Effector memory CD4-positive, alpha-beta T cell (primary cell): ENCODE results near the gene FRRS1L.

Source experiments
- DNase-seq, 3 donors: peaks; one replicate each; pipeline ENCODE4 v3.0.0-alpha.2; 2020
- H3K27ac ChIP-seq: 2 replicates; pipeline ENCODE4 v1.7.0; 2013; ENCODE audit warnings: mild to moderate bottlenecking, low read length, moderate library complexity; ENCODE audit not compliant: insufficient read depth, poor library complexity, severe bottlenecking
- H3K27me3 ChIP-seq: replicated peaks from 2 replicates; pipeline ENCODE4 v1.7.0; 2013; ENCODE audit warnings: mild to moderate bottlenecking, low read length; ENCODE audit not compliant: insufficient read depth, control insufficient read depth, poor library complexity, severe bottlenecking
- H3K36me3 ChIP-seq: 2 replicates; pipeline ENCODE4 v1.7.0; 2013; ENCODE audit warnings: mild to moderate bottlenecking, low read length, moderate library complexity; ENCODE audit not compliant: control insufficient read depth, insufficient read depth
- H3K4me1 ChIP-seq: 2 replicates; pipeline ENCODE4 v1.7.0; 2013; ENCODE audit warnings: low read length, mild to moderate bottlenecking; ENCODE audit not compliant: control insufficient read depth, insufficient read depth, poor library complexity, severe bottlenecking
- H3K4me3 ChIP-seq: 2 replicates; pipeline ENCODE4 v1.7.0; 2013; ENCODE audit warnings: low read length, low read depth, mild to moderate bottlenecking; ENCODE audit not compliant: insufficient read depth, poor library complexity, severe bottlenecking
- H3K9me3 ChIP-seq: 2 replicates; pipeline ENCODE4 v1.7.0; 2013; ENCODE audit warnings: mild to moderate bottlenecking, low read length, moderate library complexity; ENCODE audit not compliant: control insufficient read depth

FRRS1L gene

DNA sequence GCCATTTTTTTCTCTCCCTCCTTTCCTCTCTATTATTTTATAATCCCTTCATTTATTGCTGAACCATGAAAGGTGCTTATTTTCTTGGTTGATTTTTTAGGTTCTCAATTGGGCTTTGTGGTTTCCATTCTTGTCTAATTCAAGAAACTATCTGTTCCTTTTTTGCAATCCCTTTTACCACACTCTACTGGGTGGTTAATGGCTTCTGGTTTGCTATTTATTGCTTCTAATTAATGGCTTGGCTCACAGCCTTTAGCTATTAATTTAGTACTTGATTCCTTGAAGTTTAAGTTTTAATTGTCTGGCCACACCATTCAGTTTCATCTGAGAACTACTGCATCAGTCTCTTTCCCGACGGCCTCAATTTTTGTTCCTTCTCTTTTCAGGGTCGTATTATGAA is 5.6 kb downstream of the FRRS1L start:
- H3K27ac ChIP-seq, result no peak overlapping the region
- no peaks in the 10 kb centered on the region for H3K4me1 ChIP-seq
- no peak overlapping the region for H3K4me3 ChIP-seq
- no peaks in the 10 kb centered on the region for H3K9me3 ChIP-seq
- no peak for DNase-seq
- no peaks in the 10 kb centered on the region for H3K36me3 ChIP-seq
- peaks cover 12% of the 10 kb centered on the region for H3K27me3 ChIP-seq

GRCh38 chr9:109159583-109159982 is 7.5 kb downstream of the FRRS1L start:
- no peak overlapping the region for H3K27ac ChIP-seq
- no peaks in the 10 kb centered on the region for H3K27me3 ChIP-seq
- no peaks in the 10 kb centered on the region for H3K4me1 ChIP-seq
- DNase-seq, result no peak
- H3K4me3 ChIP-seq, result no peak overlapping the region
- H3K36me3 ChIP-seq, result no peaks in the 10 kb centered on the region
- no peaks in the 10 kb centered on the region for H3K9me3 ChIP-seq

- H3K27me3 ChIP-seq, result no peaks in the 10 kb centered on the region
- H3K4me1 ChIP-seq, result no peaks in the 10 kb centered on the region
- H3K27ac ChIP-seq, result no peak overlapping the region
- no peak for DNase-seq
- H3K9me3 ChIP-seq, result no peaks in the 10 kb centered on the region
- no peak overlapping the region for H3K4me3 ChIP-seq
- no peaks in the 10 kb centered on the region for H3K36me3 ChIP-seq
These were observed 8.4 kb downstream of the FRRS1L start for GRCh38 chr9:109158651-109159050.

GRCh38 chr9:109156708-109157107 is 10.3 kb downstream of the FRRS1L start:
- no peaks in the 10 kb centered on the region for H3K36me3 ChIP-seq
- no peaks in the 10 kb centered on the region for H3K4me1 ChIP-seq
- H3K9me3 ChIP-seq, result no peaks in the 10 kb centered on the region
- DNase-seq, result no peak
- H3K27ac ChIP-seq, result no peak overlapping the region
- no peaks in the 10 kb centered on the region for H3K27me3 ChIP-seq
- H3K4me3 ChIP-seq, result no peak overlapping the region

DNA sequence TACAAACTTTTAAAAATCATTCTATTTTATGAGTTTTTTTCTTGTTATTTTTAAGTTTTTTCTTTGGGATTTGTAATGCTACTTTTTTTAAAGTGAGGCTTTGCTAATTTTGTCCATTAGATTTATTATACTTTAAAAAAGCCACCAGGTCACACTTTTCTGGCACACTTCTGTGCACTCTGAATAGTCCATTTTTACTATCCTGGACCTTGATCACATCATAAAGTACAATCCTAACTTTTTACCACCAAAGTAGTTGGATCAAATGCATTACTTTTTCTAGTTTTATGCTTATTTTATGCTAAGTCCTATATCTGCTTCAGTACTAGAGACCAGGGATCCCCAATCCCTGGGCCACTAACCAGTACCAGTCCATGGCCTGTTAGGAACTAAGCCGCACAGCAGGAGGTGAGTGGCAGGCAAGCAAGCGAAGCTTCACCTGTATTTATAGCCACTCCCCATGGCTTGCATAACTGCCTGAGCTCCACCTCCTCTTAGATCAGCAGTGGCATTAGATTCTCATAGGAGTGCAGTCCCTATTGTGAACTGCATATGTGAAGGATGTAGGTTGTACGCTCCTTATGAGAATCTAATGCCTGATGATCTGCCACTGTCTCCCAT is 16.0 kb downstream of the FRRS1L start:
- no peak overlapping the region for H3K27ac ChIP-seq
- no peaks in the 10 kb centered on the region for H3K4me1 ChIP-seq
- no peak overlapping the region for H3K4me3 ChIP-seq
- no peaks in the 10 kb centered on the region for H3K9me3 ChIP-seq
- H3K27me3 ChIP-seq, result no peaks in the 10 kb centered on the region
- H3K36me3 ChIP-seq, result no peaks in the 10 kb centered on the region
- no peak for DNase-seq

DNA sequence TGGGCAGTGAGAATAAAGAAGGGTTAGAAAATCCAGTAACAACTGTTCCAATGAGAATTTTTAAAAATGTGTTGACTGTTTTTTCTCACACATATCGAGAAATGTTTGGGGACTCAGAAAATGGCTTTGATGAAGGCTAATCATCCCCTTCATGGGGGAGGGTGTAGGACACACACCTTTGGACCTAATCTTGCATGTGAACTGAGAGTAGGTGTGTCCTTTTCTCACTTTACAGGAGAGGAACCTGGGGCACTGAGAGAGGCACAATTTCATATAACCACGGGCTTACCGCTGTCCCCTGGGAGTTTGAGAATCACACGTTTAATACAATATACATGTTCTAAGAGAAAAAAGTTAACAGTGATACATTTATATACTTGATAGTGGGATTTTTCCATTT is 17.3 kb downstream of the FRRS1L start:
- no peaks in the 10 kb centered on the region for H3K27me3 ChIP-seq
- no peaks in the 10 kb centered on the region for H3K36me3 ChIP-seq
- no peaks in the 10 kb centered on the region for H3K4me1 ChIP-seq
- no peak overlapping the region for H3K4me3 ChIP-seq
- no peak for DNase-seq
- no peak overlapping the region for H3K27ac ChIP-seq
- H3K9me3 ChIP-seq, result no peaks in the 10 kb centered on the region

- Histone ChIP-seq H3K27me3 (no peaks in the 10 kb centered on the region), H3K27ac (no peak overlapping the region), H3K4me1 (no peaks in the 10 kb centered on the region), H3K4me3 (no peak overlapping the region), H3K9me3 (no peaks in the 10 kb centered on the region), H3K36me3 (no peaks in the 10 kb centered on the region)
- no peak for DNase-seq
These were observed 18.0 kb downstream of the FRRS1L start for GRCh38 chr9:109149089-109149488.

DNA sequence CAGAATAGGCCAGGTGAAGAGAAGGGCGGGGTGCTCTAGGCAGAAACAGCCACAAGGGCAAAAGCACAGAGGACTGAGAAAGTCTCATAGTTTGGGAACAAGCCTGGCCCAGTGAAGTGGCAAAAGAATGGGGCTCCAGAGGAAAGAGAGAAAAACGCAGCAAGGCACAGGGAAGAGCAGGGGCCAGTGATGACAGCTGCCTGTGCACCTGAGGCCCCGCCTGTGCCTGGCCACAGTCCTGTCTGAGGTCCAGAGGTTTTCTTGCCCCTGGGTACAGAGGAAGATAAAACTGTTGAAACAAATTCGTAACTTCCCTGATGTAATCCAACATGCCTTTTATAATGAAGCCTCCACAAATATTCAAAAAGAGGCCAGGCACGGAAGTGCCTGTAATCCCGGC is 22.0 kb downstream of the FRRS1L start:
- no peak for DNase-seq
- H3K4me3 ChIP-seq, result no peak overlapping the region
- no peaks in the 10 kb centered on the region for H3K9me3 ChIP-seq
- no peaks in the 10 kb centered on the region for H3K4me1 ChIP-seq
- H3K27ac ChIP-seq, result no peak overlapping the region
- H3K36me3 ChIP-seq, result no peaks in the 10 kb centered on the region
- no peaks in the 10 kb centered on the region for H3K27me3 ChIP-seq

DNA sequence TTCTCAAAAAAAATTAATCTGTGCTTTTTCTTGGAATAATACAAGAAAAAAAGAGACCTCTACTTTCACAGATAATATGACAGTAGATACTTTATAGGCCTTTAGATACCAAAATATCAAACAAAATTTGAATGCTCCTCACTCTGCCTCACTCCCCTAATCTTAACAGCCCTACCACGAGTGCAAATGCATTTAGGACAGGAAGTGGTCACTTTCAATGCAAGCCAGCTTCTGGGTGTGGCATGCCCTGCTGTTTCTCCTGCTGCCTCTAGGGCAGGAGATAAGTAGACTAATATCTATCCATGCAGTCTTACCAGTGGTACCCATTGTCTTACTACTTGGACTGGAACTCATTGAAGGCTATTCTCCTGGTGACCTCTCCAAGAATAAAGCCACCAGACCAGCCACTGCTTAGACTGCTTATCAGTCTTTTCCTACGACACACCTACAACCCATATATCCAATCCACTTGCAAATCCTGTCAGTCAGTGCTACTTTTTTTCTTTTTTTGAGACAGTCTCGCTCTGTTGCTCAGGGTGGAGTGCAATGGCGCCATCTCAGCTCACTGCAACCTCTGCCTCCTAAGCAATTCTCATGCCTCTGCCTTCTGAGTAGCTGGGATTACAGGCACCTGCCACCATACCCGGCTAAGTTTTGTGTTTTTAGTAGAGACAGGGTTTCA is 23.0 kb downstream of the FRRS1L start:
- H3K27ac ChIP-seq, result no peak overlapping the region
- no peaks in the 10 kb centered on the region for H3K4me1 ChIP-seq
- H3K36me3 ChIP-seq, result no peaks in the 10 kb centered on the region
- no peaks in the 10 kb centered on the region for H3K9me3 ChIP-seq
- no peak for DNase-seq
- H3K4me3 ChIP-seq, result no peak overlapping the region
- no peaks in the 10 kb centered on the region for H3K27me3 ChIP-seq

- Histone ChIP-seq H3K27me3 (no peaks in the 10 kb centered on the region), H3K4me1 (no peaks in the 10 kb centered on the region), H3K4me3 (no peak overlapping the region), H3K9me3 (no peaks in the 10 kb centered on the region), H3K36me3 (no peaks in the 10 kb centered on the region), H3K27ac (no peak overlapping the region)
- no peak for DNase-seq
These were observed 25.7 kb downstream of the FRRS1L start for GRCh38 chr9:109141375-109141774.
